HG03460 (cell line): ENCODE data around the gene SEC24C.
"Not testable (repeated sequence)": the region's sequence is repeated elsewhere in the genome, so short reads cannot be mapped to it uniquely, and the experiment has no call there.

Experiments used
- ATAC-seq: cut with Tn5 transposase; IDR thresholded peaks from one replicate; pipeline ENCODE4 v1.9.1; 2021; ENCODE audit not compliant: unreplicated experiment

SEC24C gene

GRCh38 chr10:73789659-73790055 is 45.5 kb downstream of the SEC24C start:
- no peak for ATAC-seq

- no peak for ATAC-seq
These were observed 46.9 kb downstream of the SEC24C start for GRCh38 chr10:73790886-73791625.

GRCh38 chr10:73791871-73792400 is 47.8 kb downstream of the SEC24C start:
- ATAC-seq, result no peak

GRCh38 chr10:73793456-73793855 is 49.3 kb downstream of the SEC24C start:
- ATAC-seq, result no peak

- ATAC-seq, result not testable (repeated sequence)
These were observed 51.3 kb downstream of the SEC24C start for GRCh38 chr10:73795491-73795890.

- ATAC-seq, result not testable (repeated sequence)
These were observed 51.9 kb downstream of the SEC24C start for GRCh38 chr10:73796035-73796434.

GRCh38 chr10:73796766-73797165 is 52.6 kb downstream of the SEC24C start:
- no peak for ATAC-seq

- no peak for ATAC-seq
These were observed 53.3 kb downstream of the SEC24C start for GRCh38 chr10:73797324-73798025.

- no peak for ATAC-seq
These were observed 53.9 kb downstream of the SEC24C start for GRCh38 chr10:73798087-73798486.

GRCh38 chr10:73798927-73799560 is 54.9 kb downstream of the SEC24C start:
- ATAC-seq, result no peak

GRCh38 chr10:73799899-73800559 is 55.9 kb downstream of the SEC24C start:
- no peak for ATAC-seq

- no peak for ATAC-seq
These were observed 56.5 kb downstream of the SEC24C start for GRCh38 chr10:73800560-73801252.

- ATAC-seq, result no peak
These were observed 57.0 kb downstream of the SEC24C start for GRCh38 chr10:73801253-73801590.

GRCh38 chr10:73802276-73802991 is 58.3 kb downstream of the SEC24C start:
- no peak for ATAC-seq

GRCh38 chr10:73803680-73804286 is 59.6 kb downstream of the SEC24C start:
- peak; percentile 68 for ATAC-seq

- no peak for ATAC-seq
These were observed 62.2 kb downstream of the SEC24C start for GRCh38 chr10:73806176-73806950.

GRCh38 chr10:73807471-73807870 is 63.3 kb downstream of the SEC24C start:
- no peak for ATAC-seq

GRCh38 chr10:73808021-73808815 is 64.0 kb downstream of the SEC24C start:
- ATAC-seq, result no peak
